HEK293 (cell line): ENCODE data around the gene ZNF394.
A peak's percentile ranks its signal among the peaks of the same experiment; 100 is the strongest.
"Not testable (repeated sequence)": the region's sequence is repeated elsewhere in the genome, so short reads cannot be mapped to it uniquely, and the experiment has no call there.

Experiments used
- CTCF ChIA-PET: fragments of 350-600 bp; formaldehyde crosslinking; extraction: SDS; loops from one replicate; lab custom pipeline; 2021; ENCODE audit warnings: antibody characterized with exemption; lab: Yijun Ruan, JAX
- POLR2A ChIA-PET: fragments of 300-600 bp; formaldehyde crosslinking; extraction: SDS; loops from one replicate; lab custom pipeline; 2020; ENCODE audit warnings: antibody characterized with exemption, inconsistent platforms; lab: Yijun Ruan, JAX
- H3K27ac ChIP-seq: fragments of 200-500 bp; sonication (Bioruptor generic); 2 replicates; pipeline ENCODE4 v1.5.1; 2014; ENCODE audit warnings: low read depth, low read length, control low read depth, inconsistent platforms; ENCODE audit errors: extremely low read depth
- H3K36me3 ChIP-seq, 2 experiments: fragments of 200-500 bp in 1 of 2; sonication (Bioruptor generic) in 1 of 2; 1 replicate in 1 of 2; 2 replicates in 1 of 2; pipeline ENCODE4 v1.5.1; 2014 to 2017; ENCODE audit warnings: inconsistent platforms in 2 of 2, low read length in 2 of 2; ENCODE audit not compliant: control insufficient read depth in 2 of 2, insufficient read depth in 1 of 2
- H3K4me1 ChIP-seq: fragments of 200-500 bp; sonication (Bioruptor generic); 2 replicates; pipeline ENCODE4 v1.5.1; 2014; ENCODE audit warnings: mild to moderate bottlenecking, low read length, inconsistent platforms; ENCODE audit not compliant: control insufficient read depth, insufficient read depth
- H3K4me3 ChIP-seq: 2 replicates; pipeline ENCODE4 v1.5.1; 2011; ENCODE audit warnings: low read depth, mild to moderate bottlenecking, control low read depth, low read length, moderate library complexity
- H3K9me3 ChIP-seq: fragments of 200-500 bp; sonication (Bioruptor generic); 2 replicates; pipeline ENCODE4 v1.5.1; 2014; ENCODE audit warnings: low read depth, low read length, inconsistent platforms; ENCODE audit not compliant: control insufficient read depth, insufficient read depth
- BCL6B ChIP-seq: fragments of 450-650 bp; formaldehyde crosslinking; IDR thresholded peaks from 2 replicates; pipeline ENCODE4 v1.5.1; 2017; ENCODE audit warnings: missing biosample characterization, missing genetic modification characterization
- IKZF3 ChIP-seq: fragments of 450-650 bp; IDR thresholded peaks from 2 replicates; pipeline ENCODE4 v1.5.0; 2018; ENCODE audit warnings: missing biosample characterization, mild to moderate bottlenecking, missing genetic modification characterization, moderate library complexity
- KLF8 ChIP-seq: fragments of 450-650 bp; formaldehyde crosslinking; IDR thresholded peaks from 2 replicates; pipeline ENCODE4 v1.5.1; 2016; ENCODE audit warnings: missing biosample characterization, missing genetic modification characterization
- SCRT1 ChIP-seq: fragments of 450-650 bp; formaldehyde crosslinking; IDR thresholded peaks from 2 replicates; pipeline ENCODE4 v1.5.1; 2016; ENCODE audit warnings: missing biosample characterization, missing genetic modification characterization, borderline replicate concordance
- SP2 ChIP-seq: fragments of 450-650 bp; formaldehyde crosslinking; IDR thresholded peaks from 2 replicates; pipeline ENCODE4 v1.5.1; 2016; ENCODE audit warnings: missing biosample characterization, missing genetic modification characterization
- SP3 ChIP-seq: fragments of 450-650 bp; formaldehyde crosslinking; IDR thresholded peaks from 2 replicates; pipeline ENCODE4 v1.5.1; 2016; ENCODE audit warnings: missing biosample characterization, missing genetic modification characterization
- WT1 ChIP-seq: fragments of 450-650 bp; formaldehyde crosslinking; IDR thresholded peaks from 2 replicates; pipeline ENCODE4 v1.5.1; 2016; ENCODE audit warnings: missing biosample characterization, missing genetic modification characterization
- YY1 ChIP-seq: fragments of 450-650 bp; formaldehyde crosslinking; IDR thresholded peaks from 2 replicates; pipeline ENCODE4 v1.5.1; 2018; ENCODE audit warnings: missing biosample characterization, missing genetic modification characterization
- ZBTB26 ChIP-seq: fragments of 450-650 bp; formaldehyde crosslinking; optimal IDR thresholded peaks from 2 replicates; pipeline ENCODE3; 2016; ENCODE audit warnings: missing biosample characterization, mild to moderate bottlenecking, missing genetic modification characterization
- ZBTB8A ChIP-seq: fragments of 450-650 bp; formaldehyde crosslinking; IDR thresholded peaks from 2 replicates; pipeline ENCODE4 v1.5.1; 2016; ENCODE audit warnings: missing biosample characterization, missing genetic modification characterization
- ZEB2 ChIP-seq: fragments of 450-650 bp; formaldehyde crosslinking; IDR thresholded peaks from 2 replicates; pipeline ENCODE4 v1.5.1; 2016; ENCODE audit warnings: missing biosample characterization, missing genetic modification characterization
- ZNF121 ChIP-seq: fragments of 450-650 bp; formaldehyde crosslinking; IDR thresholded peaks from 2 replicates; pipeline ENCODE4 v1.5.1; 2016; ENCODE audit warnings: missing biosample characterization, missing genetic modification characterization
- ZNF169 ChIP-seq: fragments of 450-650 bp; formaldehyde crosslinking; IDR thresholded peaks from 2 replicates; pipeline ENCODE4 v1.5.1; 2016; ENCODE audit warnings: missing biosample characterization, missing genetic modification characterization
- ZNF280C ChIP-seq: fragments of 450-650 bp; formaldehyde crosslinking; IDR thresholded peaks from 2 replicates; pipeline ENCODE4 v1.5.1; 2016; ENCODE audit warnings: missing biosample characterization, missing genetic modification characterization
- ZNF302 ChIP-seq: fragments of 450-650 bp; formaldehyde crosslinking; IDR thresholded peaks from 2 replicates; pipeline ENCODE4 v1.5.1; 2016; ENCODE audit warnings: missing biosample characterization, missing genetic modification characterization, low read depth
- ZNF391 ChIP-seq: fragments of 450-650 bp; formaldehyde crosslinking; IDR thresholded peaks from 2 replicates; pipeline ENCODE4 v1.5.1; 2016; ENCODE audit warnings: low read depth, missing biosample characterization, missing genetic modification characterization, borderline replicate concordance
- ZNF555 ChIP-seq: fragments of 450-650 bp; formaldehyde crosslinking; conservative IDR thresholded peaks from 2 replicates; pipeline ENCODE4 v1.5.1; 2017; ENCODE audit warnings: missing biosample characterization, mild to moderate bottlenecking, missing genetic modification characterization, inconsistent platforms
- ZNF560 ChIP-seq: fragments of 450-650 bp; formaldehyde crosslinking; IDR thresholded peaks from 2 replicates; pipeline ENCODE4 v1.5.1; 2017; ENCODE audit warnings: missing biosample characterization, missing genetic modification characterization, borderline replicate concordance
- ZNF645 ChIP-seq: fragments of 450-650 bp; formaldehyde crosslinking; IDR thresholded peaks from 2 replicates; pipeline ENCODE4; 2016; ENCODE audit warnings: missing biosample characterization, missing genetic modification characterization
- ZNF704 ChIP-seq: fragments of 450-650 bp; formaldehyde crosslinking; IDR thresholded peaks from 2 replicates; pipeline ENCODE4 v1.5.1; 2016; ENCODE audit warnings: missing biosample characterization, missing genetic modification characterization
- ZNF843 ChIP-seq: fragments of 450-650 bp; formaldehyde crosslinking; IDR thresholded peaks from 2 replicates; pipeline ENCODE4 v1.5.1; 2016; ENCODE audit warnings: missing biosample characterization, missing genetic modification characterization
- ZSCAN30 ChIP-seq: fragments of 450-650 bp; IDR thresholded peaks from 2 replicates; pipeline ENCODE4 v1.5.1; 2018; ENCODE audit warnings: missing biosample characterization, mild to moderate bottlenecking, missing genetic modification characterization, moderate library complexity

ZNF394 gene

GRCh38 chr7:99504281-99504602, 4.2 kb upstream of the ZNF394 start (continued):
- TF ChIP-seq ZNF843 (tag by site-specific recombination) (no peak), ZNF302 (tag by site-specific recombination) (no peak), ZBTB8A (peak; percentile 49; the same call in 1 of the 2 replicates), ZNF121 (tag by site-specific recombination) (peak; percentile 85; the same call in 1 of the 2 replicates), ZSCAN30 (no peak), ZBTB26 (tag by site-specific recombination) (no peak), ZNF169 (tag by site-specific recombination) (no peak), ZNF560 (tag by site-specific recombination) (no peak), ZNF555 (tag by site-specific recombination) (no peak), YY1 (no peak), ZNF280C (tag by site-specific recombination) (no peak), BCL6B (no peak), ZNF645 (no peak), SP2 (tag by site-specific recombination) (peak; percentile 90), IKZF3 (tag by site-specific recombination) (no peak; the same call in 1 of the 2 replicates), ZEB2 (tag by site-specific recombination) (peak; percentile 17; the same call in 1 of the 2 replicates), ZNF704 (tag by site-specific recombination) (no peak), WT1 (tag by site-specific recombination) (no peak), ZNF391 (tag by site-specific recombination) (0 out of 2 replicates have a peak, but pooled peaks have one; percentile 14), KLF8 (tag by site-specific recombination) (no peak), SCRT1 (no peak)

GRCh38 chr7:99501236-99501635, 1.2 kb upstream of the ZNF394 start:
- H3K36me3 ChIP-seq, H3K4me1 ChIP-seq, H3K27ac ChIP-seq, H3K9me3 ChIP-seq, H3K4me3 ChIP-seq: not testable (repeated sequence)
- ChIA-PET POLR2A (interaction anchor here (0.6 to 1.6 kb wide), 3 partner anchors 14 to 92 kb away, joined by 3 to 4 read pairs (median 3); partner anchors contain the start of genes BUD31 and PDAP1), CTCF (interaction anchor here (1.7 kb wide), 1 partner anchor 24 kb away, joined by 4 read pairs; no protein-coding TSS in a partner anchor)
- TF ChIP-seq SP2 (tag by site-specific recombination) (peak; percentile 76), SP3 (tag by site-specific recombination) (peak; percentile 29; the same call in 1 of the 2 replicates)
